ENCODE data around the gene BATF.

DNA sequence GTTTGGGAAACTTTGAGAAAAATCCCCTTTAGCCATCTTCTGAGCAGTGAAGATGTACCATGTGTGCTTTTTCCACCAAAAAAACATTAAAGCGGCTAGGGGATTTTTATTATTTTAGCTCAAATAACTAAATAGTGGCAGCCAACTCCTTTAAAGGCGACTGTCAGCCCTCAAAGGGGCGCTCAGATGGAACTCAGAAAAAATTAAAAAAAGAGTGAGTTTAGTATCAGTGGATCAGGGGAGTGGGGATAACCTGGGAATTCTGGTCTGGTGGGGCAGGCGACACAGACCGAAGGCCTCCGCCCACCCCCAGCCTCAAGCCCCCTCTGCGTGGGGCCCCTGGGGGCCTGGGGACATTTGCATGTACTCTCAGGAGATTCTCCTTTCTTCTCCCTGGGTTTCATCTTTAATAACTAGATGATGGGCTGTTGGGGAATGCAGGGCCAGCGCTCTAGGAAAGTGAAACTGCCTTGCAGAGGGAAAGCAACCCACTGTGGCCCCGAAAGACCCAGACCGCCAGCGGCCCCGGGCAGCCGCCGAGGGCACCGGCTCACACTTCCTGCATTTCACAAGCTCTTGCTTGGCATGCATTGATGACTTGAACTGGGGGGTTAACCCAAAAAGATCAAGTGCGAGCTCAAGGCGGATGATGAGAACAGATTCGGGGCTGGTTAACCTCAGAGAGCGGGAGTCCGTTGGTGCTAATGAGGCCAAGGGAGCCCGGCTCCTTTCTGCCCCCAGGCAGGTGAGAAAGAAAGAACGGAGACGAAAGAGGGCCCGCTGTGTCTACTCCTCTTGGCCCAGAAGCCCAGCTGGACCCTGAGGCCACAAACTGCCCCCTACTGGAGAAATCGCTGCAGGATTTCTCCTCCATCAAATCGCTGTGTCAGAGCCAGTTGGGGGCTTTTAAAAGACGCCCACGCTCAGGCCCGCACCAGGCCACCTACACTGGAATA is 7.3 kb upstream of the BATF start:
- no peak for TF ChIP-seq SIN3A (IDR thresholded peaks at IDR 0.05; ENCODE audit: borderline replicate concordance, insufficient read depth, low read length)
- TF ChIP-seq, protein P1, sequence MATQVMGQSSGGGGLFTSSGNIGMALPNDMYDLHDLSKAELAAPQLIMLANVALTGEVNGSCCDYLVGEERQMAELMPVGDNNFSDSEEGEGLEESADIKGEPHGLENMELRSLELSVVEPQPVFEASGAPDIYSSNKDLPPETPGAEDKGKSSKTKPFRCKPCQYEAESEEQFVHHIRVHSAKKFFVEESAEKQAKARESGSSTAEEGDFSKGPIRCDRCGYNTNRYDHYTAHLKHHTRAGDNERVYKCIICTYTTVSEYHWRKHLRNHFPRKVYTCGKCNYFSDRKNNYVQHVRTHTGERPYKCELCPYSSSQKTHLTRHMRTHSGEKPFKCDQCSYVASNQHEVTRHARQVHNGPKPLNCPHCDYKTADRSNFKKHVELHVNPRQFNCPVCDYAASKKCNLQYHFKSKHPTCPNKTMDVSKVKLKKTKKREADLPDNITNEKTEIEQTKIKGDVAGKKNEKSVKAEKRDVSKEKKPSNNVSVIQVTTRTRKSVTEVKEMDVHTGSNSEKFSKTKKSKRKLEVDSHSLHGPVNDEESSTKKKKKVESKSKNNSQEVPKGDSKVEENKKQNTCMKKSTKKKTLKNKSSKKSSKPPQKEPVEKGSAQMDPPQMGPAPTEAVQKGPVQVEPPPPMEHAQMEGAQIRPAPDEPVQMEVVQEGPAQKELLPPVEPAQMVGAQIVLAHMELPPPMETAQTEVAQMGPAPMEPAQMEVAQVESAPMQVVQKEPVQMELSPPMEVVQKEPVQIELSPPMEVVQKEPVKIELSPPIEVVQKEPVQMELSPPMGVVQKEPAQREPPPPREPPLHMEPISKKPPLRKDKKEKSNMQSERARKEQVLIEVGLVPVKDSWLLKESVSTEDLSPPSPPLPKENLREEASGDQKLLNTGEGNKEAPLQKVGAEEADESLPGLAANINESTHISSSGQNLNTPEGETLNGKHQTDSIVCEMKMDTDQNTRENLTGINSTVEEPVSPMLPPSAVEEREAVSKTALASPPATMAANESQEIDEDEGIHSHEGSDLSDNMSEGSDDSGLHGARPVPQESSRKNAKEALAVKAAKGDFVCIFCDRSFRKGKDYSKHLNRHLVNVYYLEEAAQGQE (IDR thresholded peaks at IDR 0.05; ENCODE audit: insufficient read depth in 1 of 2, low read depth in 2 of 2, low read length in 2 of 2) = no peak
- no peak for TF ChIP-seq POLR2AphosphoS5 (IDR thresholded peaks at IDR 0.05; ENCODE audit: low read depth, low read length)
- TF ChIP-seq FOXP2 (optimal IDR thresholded peaks at IDR 0.05; ENCODE audit: borderline replicate concordance, extremely low read depth, extremely low read length, insufficient read depth) = no peak

Data from PFSK-1 (cell line).